PC-3 (cell line): Measurements from ENCODE around the gene ARHGEF16. TPM values are rescaled to one million over a fixed set of nuclear protein-coding genes. Genes with fewer than 3 reads are reported as not detected.
A peak's percentile ranks its signal among the peaks of the same experiment; 100 is the strongest.

Source experiments
- ATAC-seq: fragments of 200-7000 bp; cut with Tn5 transposase; 2 replicates; pipeline ENCODE4 v1.9.1; 2020; ENCODE audit warnings: mild to moderate bottlenecking, moderate library complexity
- BruUV-seq: library from RNA; stranded (reverse); fragments of 400-500 nt; replicated peaks from 2 replicates; lab custom pipeline; 2021; lab: Mats Ljungman, UMichigan
- CTCF ChIA-PET: fragments of 300-600 bp; sonication (Branson Sonifier 250); formaldehyde crosslinking; loops from one replicate; lab custom pipeline; 2022; ENCODE audit warnings: antibody characterized with exemption; lab: Charles Lee
- POLR2A ChIA-PET: fragments of 300-600 bp; sonication (Branson Sonifier 250); formaldehyde crosslinking; loops from one replicate; lab custom pipeline; 2022; ENCODE audit warnings: antibody characterized with exemption; ENCODE audit not compliant: unreplicated experiment; lab: Charles Lee
- DNase-seq: peaks from one replicate; pipeline ENCODE4 v3.0.0-alpha.2; 2015
- H2AFZ ChIP-seq: fragments of 300-600 bp; sonication (generic); 2 replicates; pipeline ENCODE4 v1.6.0; 2016; ENCODE audit warnings: antibody characterized with exemption, low read length
- H3F3A ChIP-seq: fragments of 300-600 bp; sonication (generic); one replicate; pipeline ENCODE4 v1.6.0; 2017; ENCODE audit warnings: antibody characterized with exemption, low read length, control low read depth, mild to moderate bottlenecking; ENCODE audit not compliant: unreplicated experiment
- H3K27ac ChIP-seq: fragments of 300-600 bp; sonication (generic); 2 replicates; pipeline ENCODE4 v1.5.1; 2016; ENCODE audit warnings: mild to moderate bottlenecking, low read length
- H3K27me3 ChIP-seq: fragments of 300-600 bp; sonication (generic); 2 replicates; pipeline ENCODE4 v1.6.1; 2016; ENCODE audit warnings: low read length, mixed read lengths
- H3K36me3 ChIP-seq: fragments of 300-600 bp; sonication (generic); 2 replicates; pipeline ENCODE4 v1.6.1; 2016; ENCODE audit warnings: low read depth, mixed run types, low read length, mixed read lengths
- H3K4me1 ChIP-seq: fragments of 300-600 bp; sonication (generic); 2 replicates; pipeline ENCODE4 v1.5.1; 2016; ENCODE audit warnings: low read length; ENCODE audit not compliant: insufficient read depth
- H3K4me2 ChIP-seq: fragments of 300-600 bp; sonication (generic); 2 replicates; pipeline ENCODE4 v1.6.0; 2016; ENCODE audit warnings: low read length
- H3K4me3 ChIP-seq: fragments of 300-600 bp; sonication (generic); 2 replicates; pipeline ENCODE4 v1.5.1; 2016; ENCODE audit warnings: mild to moderate bottlenecking, low read length, mixed read lengths
- H3K79me2 ChIP-seq: fragments of 300-600 bp; sonication (generic); 2 replicates; pipeline ENCODE4 v1.6.1; 2017; ENCODE audit warnings: low read length, mixed read lengths
- H3K9ac ChIP-seq: fragments of 300-600 bp; sonication (generic); 2 replicates; pipeline ENCODE4 v1.6.0; 2016; ENCODE audit warnings: mild to moderate bottlenecking, low read length
- H3K9me2 ChIP-seq: fragments of 300-600 bp; sonication (generic); replicated peaks from 2 replicates; pipeline ENCODE4 v1.6.1; 2016; ENCODE audit warnings: mixed run types, low read length, mixed read lengths
- H3K9me3 ChIP-seq: fragments of 300-600 bp; sonication (generic); 2 replicates; pipeline ENCODE4 v1.6.1; 2016; ENCODE audit warnings: low read length, mixed read lengths
- H4K20me1 ChIP-seq: fragments of 300-600 bp; sonication (generic); 2 replicates; pipeline ENCODE4 v1.6.1; 2016; ENCODE audit warnings: low read length, mixed read lengths
- EZH2 ChIP-seq: fragments of 300-600 bp; sonication (generic); IDR thresholded peaks from one replicate; pipeline ENCODE4 v1.6.1; 2017; ENCODE audit warnings: antibody characterized with exemption, mild to moderate bottlenecking, low read length; ENCODE audit not compliant: unreplicated experiment
- EZH2phosphoT487 ChIP-seq: fragments of 300-600 bp; sonication (generic); IDR thresholded peaks from 2 replicates; pipeline ENCODE4 v1.6.1; 2018; ENCODE audit warnings: mild to moderate bottlenecking, antibody characterized with exemption, low read length, borderline replicate concordance
- intact Hi-C: fragments of 100-400 bp; cut with micrococcal nuclease; formaldehyde crosslinking; loops from 2 replicates; pipeline ENCODE4 v1.9.0; 2023
- total RNA-seq: library from RNA; depleted of rRNA; stranded (reverse); fragments of >200 nt; gene quantifications from 2 replicates; pipeline ENCODE4 v1.2.3, GENCODE V29; 2014
- TF ChIP-seq, protein P1 (sequence below): fragments of 300-600 bp; sonication (generic); conservative IDR thresholded peaks from 2 replicates; pipeline ENCODE4 v1.5.1; 2017; ENCODE audit warnings: antibody characterized with exemption, low read depth, mild to moderate bottlenecking, low read length

Gene ARHGEF16
- total RNA-seq, 1 experiment from 2014 or later, result 54.3 TPM

DNA sequence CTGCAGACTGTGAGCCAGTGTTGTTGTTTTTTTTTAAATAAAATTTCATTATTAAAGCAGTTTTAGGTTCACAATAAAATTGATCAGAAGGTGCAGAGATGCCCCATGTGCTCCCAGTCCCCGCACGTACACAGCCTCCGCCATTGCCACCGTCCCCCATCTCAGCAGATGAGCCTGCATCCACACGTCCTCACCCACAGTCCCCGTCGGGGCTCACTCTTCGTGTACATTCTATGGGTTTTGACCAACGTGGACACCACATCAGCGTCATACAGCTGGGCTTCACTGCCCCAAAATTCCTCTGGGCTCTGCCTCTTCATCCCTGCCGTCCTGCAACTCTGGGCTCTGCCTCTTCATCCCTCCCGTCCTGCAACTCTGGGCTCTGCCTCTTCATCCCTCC, 11.6 kb upstream of the ARHGEF16 start:
- Histone ChIP-seq H3F3A (no peaks in the 10 kb centered on the region), H3K36me3 (no peaks in the 10 kb centered on the region), H3K4me1 (peaks cover 12% of the 10 kb centered on the region), H3K9me2 (no peaks in the 10 kb centered on the region), H3K79me2 (no peaks in the 10 kb centered on the region), H3K9me3 (no peaks in the 10 kb centered on the region), H4K20me1 (no peaks in the 10 kb centered on the region), H3K27me3 (peaks cover 46% of the 10 kb centered on the region), H3K4me2 (no peak overlapping the region), H3K4me3 (no peak overlapping the region), H3K9ac (no peak overlapping the region), H2AFZ (no peak overlapping the region), H3K27ac (no peak overlapping the region)
- ChIA-PET POLR2A (no interaction called here), CTCF (no interaction called here)
- ATAC-seq (no peak), DNase-seq (no peak)
- no TSS peak for BruUV-seq
- TF ChIP-seq EZH2 (no peak), EZH2phosphoT487 (no peak)
- TF ChIP-seq, protein P1, sequence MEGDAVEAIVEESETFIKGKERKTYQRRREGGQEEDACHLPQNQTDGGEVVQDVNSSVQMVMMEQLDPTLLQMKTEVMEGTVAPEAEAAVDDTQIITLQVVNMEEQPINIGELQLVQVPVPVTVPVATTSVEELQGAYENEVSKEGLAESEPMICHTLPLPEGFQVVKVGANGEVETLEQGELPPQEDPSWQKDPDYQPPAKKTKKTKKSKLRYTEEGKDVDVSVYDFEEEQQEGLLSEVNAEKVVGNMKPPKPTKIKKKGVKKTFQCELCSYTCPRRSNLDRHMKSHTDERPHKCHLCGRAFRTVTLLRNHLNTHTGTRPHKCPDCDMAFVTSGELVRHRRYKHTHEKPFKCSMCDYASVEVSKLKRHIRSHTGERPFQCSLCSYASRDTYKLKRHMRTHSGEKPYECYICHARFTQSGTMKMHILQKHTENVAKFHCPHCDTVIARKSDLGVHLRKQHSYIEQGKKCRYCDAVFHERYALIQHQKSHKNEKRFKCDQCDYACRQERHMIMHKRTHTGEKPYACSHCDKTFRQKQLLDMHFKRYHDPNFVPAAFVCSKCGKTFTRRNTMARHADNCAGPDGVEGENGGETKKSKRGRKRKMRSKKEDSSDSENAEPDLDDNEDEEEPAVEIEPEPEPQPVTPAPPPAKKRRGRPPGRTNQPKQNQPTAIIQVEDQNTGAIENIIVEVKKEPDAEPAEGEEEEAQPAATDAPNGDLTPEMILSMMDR, result no peak
- intact Hi-C loops, result no loop called here

DNA sequence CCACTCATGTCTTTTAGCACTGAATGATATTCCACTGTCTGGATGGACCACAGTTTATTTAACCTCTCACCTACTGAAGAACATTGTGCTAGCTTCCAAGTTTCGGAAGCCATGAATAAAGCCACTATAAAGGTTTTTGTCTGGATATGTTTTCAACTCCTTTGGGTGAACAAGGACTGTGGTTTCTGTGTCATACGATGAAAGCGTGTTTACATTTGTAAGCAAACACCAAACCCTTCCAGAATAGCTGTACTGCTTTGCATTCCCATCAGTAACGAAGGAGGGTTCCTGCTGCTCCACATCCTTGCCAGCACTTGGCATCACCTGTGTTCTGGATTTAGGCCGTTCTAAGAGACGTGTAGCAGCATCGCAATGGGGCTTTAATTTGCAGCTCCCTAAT, 10.7 kb upstream of the ARHGEF16 start:
- no peak overlapping the region for H3K27ac ChIP-seq

DNA sequence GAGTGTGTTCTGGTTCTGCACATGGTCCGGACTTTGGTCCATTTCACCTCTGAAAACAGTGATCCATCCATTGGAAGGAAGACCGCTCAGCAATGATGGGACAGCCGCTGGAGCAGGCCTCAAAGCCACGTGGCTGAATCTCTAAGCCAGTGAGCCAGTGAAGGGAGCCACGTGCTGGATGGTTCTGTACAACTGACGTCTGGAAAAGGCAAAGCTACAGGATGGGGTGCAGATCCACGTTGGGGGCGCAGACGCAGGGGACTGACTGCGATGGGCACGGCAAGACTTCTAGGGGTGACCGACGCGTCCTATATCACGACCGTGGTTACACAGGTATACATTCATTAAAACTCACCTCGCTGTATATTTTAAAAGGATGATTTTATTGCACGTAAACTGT, 10.2 kb upstream of the ARHGEF16 start:
- BruUV-seq, result no TSS peak
- no peaks in the 10 kb centered on the region for H3K9me3 ChIP-seq
- H3K4me3 ChIP-seq, result no peak overlapping the region
- H3K27me3 ChIP-seq, result peaks cover 50% of the 10 kb centered on the region
- H3K79me2 ChIP-seq, result no peaks in the 10 kb centered on the region
- intact Hi-C loops, result no loop called here
- DNase-seq (no peak), ATAC-seq (no peak)
- H3K9ac ChIP-seq, result no peak overlapping the region
- ChIA-PET CTCF (interaction anchor here (1.6 kb wide), 1 partner anchor 9 kb away, joined by 4 read pairs; no protein-coding TSS in a partner anchor), POLR2A (no interaction called here)
- no peak overlapping the region for H2AFZ ChIP-seq
- H3F3A ChIP-seq, result no peaks in the 10 kb centered on the region
- peaks cover 12% of the 10 kb centered on the region for H3K4me1 ChIP-seq
- no peak overlapping the region for H3K4me2 ChIP-seq
- H3K9me2 ChIP-seq, result no peaks in the 10 kb centered on the region
- no peaks in the 10 kb centered on the region for H3K36me3 ChIP-seq
- no peaks in the 10 kb centered on the region for H4K20me1 ChIP-seq
- no peak for TF ChIP-seq EZH2
- no peak for TF ChIP-seq EZH2phosphoT487
- TF ChIP-seq, protein P1, result no peak
- H3K27ac ChIP-seq, result no peak overlapping the region

More for the DNA sequence above, 10.7 kb upstream of the ARHGEF16 start:
- Histone ChIP-seq H3K79me2 (no peaks in the 10 kb centered on the region), H4K20me1 (no peaks in the 10 kb centered on the region), H3K9ac (no peak overlapping the region), H3K9me2 (no peaks in the 10 kb centered on the region), H2AFZ (no peak overlapping the region), H3K4me3 (no peak overlapping the region), H3F3A (no peaks in the 10 kb centered on the region), H3K9me3 (no peaks in the 10 kb centered on the region), H3K4me1 (peaks cover 12% of the 10 kb centered on the region), H3K27me3 (peaks cover 47% of the 10 kb centered on the region), H3K36me3 (no peaks in the 10 kb centered on the region), H3K4me2 (no peak overlapping the region)
- TF ChIP-seq, protein P1, result no peak
- TF ChIP-seq EZH2 (no peak), EZH2phosphoT487 (no peak)
- ChIA-PET POLR2A (no interaction called here), CTCF (interaction anchor here (1.6 kb wide), 1 partner anchor 9 kb away, joined by 4 read pairs; no protein-coding TSS in a partner anchor)
- peak; percentile 91 for ATAC-seq
- DNase-seq, result peak; percentile 75
- intact Hi-C loops, result no loop called here
- no TSS peak for BruUV-seq
